Retina (tissue), 1 donor: Measurements from ENCODE around the gene TMEM232.

Experiments
- DNase-seq: peaks from one replicate; pipeline ENCODE4 v3.0.0-alpha.2; 2016

The TMEM232 gene

GRCh38 chr5:110507972-110508371 is 218.5 kb downstream of the TMEM232 start:
- DNase-seq = no peak

- DNase-seq = no peak
Observed at GRCh38 chr5:110506378-110506777, 220.1 kb downstream of the TMEM232 start.

GRCh38 chr5:110496276-110496675 is 230.2 kb downstream of the TMEM232 start:
- DNase-seq = no peak

GRCh38 chr5:110492446-110492845 is 234.0 kb downstream of the TMEM232 start:
- no peak for DNase-seq

- no peak for DNase-seq
Observed at GRCh38 chr5:110478895-110479294, 247.6 kb downstream of the TMEM232 start.

- no peak for DNase-seq
Observed at GRCh38 chr5:110477911-110478310, 248.6 kb downstream of the TMEM232 start.

GRCh38 chr5:110476164-110476563 is 250.3 kb downstream of the TMEM232 start:
- no peak for DNase-seq

GRCh38 chr5:110475529-110475928 is 250.9 kb downstream of the TMEM232 start:
- DNase-seq = no peak

GRCh38 chr5:110469486-110469885 is 257.0 kb downstream of the TMEM232 start:
- DNase-seq = no peak

- DNase-seq = no peak
Observed at GRCh38 chr5:110463106-110463505, 263.4 kb downstream of the TMEM232 start.

- no peak for DNase-seq
Observed at GRCh38 chr5:110460837-110461236, 265.6 kb downstream of the TMEM232 start.

GRCh38 chr5:110458313-110458712 is 268.2 kb downstream of the TMEM232 start:
- no peak for DNase-seq

- DNase-seq = no peak
Observed at GRCh38 chr5:110442856-110443255, 283.6 kb downstream of the TMEM232 start.

GRCh38 chr5:110441035-110441434 is 285.4 kb downstream of the TMEM232 start:
- DNase-seq = no peak

GRCh38 chr5:110440058-110440457 is 286.4 kb downstream of the TMEM232 start:
- DNase-seq = no peak

- DNase-seq = no peak
Observed at GRCh38 chr5:110439296-110439695, 287.2 kb downstream of the TMEM232 start.

GRCh38 chr5:110435207-110435606 is 291.3 kb downstream of the TMEM232 start:
- no peak for DNase-seq

GRCh38 chr5:110431603-110432002 is 294.9 kb downstream of the TMEM232 start:
- DNase-seq = no peak

GRCh38 chr5:110414360-110414759 is 312.1 kb downstream of the TMEM232 start:
- DNase-seq = no peak

- DNase-seq = no peak
Observed at GRCh38 chr5:110413856-110414255, 312.6 kb downstream of the TMEM232 start.

- no peak for DNase-seq
Observed at GRCh38 chr5:110409571-110409970, 316.9 kb downstream of the TMEM232 start.

GRCh38 chr5:110402562-110402961 is 323.9 kb downstream of the TMEM232 start:
- DNase-seq = no peak

GRCh38 chr5:110401881-110402280 is 324.6 kb downstream of the TMEM232 start:
- no peak for DNase-seq

- no peak for DNase-seq
Observed at GRCh38 chr5:110398951-110399350, 327.5 kb downstream of the TMEM232 start.

GRCh38 chr5:110397281-110397680 is 329.2 kb downstream of the TMEM232 start:
- no peak for DNase-seq

- peak; percentile 42 for DNase-seq
Observed at GRCh38 chr5:110386782-110387181, 339.7 kb downstream of the TMEM232 start.
